NCI-H1092 treated with DMSO at 0.1 percent for 48 hours (cell line): ENCODE results near the gene CDRT15.
"Not testable (repeated sequence)": the region's sequence is repeated elsewhere in the genome, so short reads cannot be mapped to it uniquely, and the experiment has no call there.

Experiments used
- DNase-seq: peaks from one replicate; lab custom pipeline; 2025; lab: John Stamatoyannopoulos, UW

CDRT15 gene

GRCh38 chr17:14236762-14237161 is at the start of gene CDRT15:
TSS of gene CDRT15 (minus strand) at chr17:14236862. CDS start at chr17:14236833, 29 bp downstream.
- DNase-seq, result not testable (repeated sequence)

DNA sequence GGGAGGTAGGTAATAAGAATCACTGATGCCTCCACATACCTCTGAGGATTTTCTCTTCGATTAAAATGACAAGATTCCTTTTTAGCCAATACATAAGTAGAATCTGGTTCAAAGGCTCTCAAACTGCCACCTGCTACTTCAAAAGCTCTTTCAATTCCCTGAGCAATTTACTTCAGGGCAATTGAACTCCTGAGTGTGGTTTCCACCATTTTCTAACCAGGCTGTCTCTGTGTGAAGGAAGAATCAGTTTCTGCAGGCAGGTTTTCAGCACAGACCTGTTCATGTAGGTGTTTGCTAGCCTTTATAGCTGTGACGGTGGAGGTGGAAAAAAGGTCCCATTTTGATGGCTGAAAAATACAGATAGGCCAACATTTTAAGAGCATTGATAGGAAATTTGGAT is 46.1 kb upstream of the CDRT15 start:
- no peak for DNase-seq

- no peak for DNase-seq
Observed at GRCh38 chr17:14281530-14281929, 44.9 kb upstream of the CDRT15 start.

- no peak for DNase-seq
Observed at GRCh38 chr17:14276535-14277250, 40.0 kb upstream of the CDRT15 start.

DNA sequence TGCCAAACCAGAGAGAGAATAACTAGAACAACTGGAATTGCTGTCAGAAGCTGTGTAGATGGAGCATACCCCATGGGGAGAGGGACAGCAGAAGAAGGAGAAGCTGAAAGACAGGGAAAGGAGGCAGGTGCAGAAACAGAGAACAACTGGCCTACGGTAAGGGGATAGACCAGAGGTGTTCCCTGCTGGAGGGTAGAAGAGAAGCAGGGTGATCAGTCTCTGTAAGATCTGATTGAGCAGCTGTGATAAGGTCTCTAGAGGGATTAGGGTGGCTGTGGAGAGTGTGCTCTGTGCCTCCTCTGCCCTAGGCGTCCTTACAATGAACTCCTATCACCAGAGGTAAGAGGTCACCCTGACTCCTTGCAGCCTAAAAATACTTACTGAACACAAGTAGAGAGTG is 33.8 kb upstream of the CDRT15 start:
- no peak for DNase-seq

- DNase-seq, result no peak
Observed at GRCh38 chr17:14269473-14269872, 32.8 kb upstream of the CDRT15 start.

GRCh38 chr17:14268264-14268663 is 31.6 kb upstream of the CDRT15 start:
- no peak for DNase-seq

- no peak for DNase-seq
Observed at GRCh38 chr17:14261406-14261805, 24.7 kb upstream of the CDRT15 start.

DNA sequence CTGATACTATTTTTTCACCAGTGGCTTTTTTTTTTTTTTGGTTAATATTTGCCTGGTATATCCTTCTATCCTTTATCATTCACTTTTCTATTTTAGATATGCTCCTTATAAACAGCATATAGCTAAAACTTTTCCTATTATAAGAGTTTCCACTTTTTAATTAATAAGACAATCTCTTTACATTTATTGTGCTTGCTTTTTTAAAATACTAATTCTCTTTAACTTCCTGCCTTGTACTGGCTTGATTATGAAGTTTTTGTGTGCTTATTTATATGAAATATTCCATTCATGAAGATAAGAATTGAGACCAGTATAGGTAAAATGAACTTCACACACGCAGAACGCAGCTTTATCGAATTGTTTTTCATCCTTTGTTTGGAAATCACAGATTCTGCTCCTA is 9.0 kb upstream of the CDRT15 start:
- no peak for DNase-seq

- DNase-seq, result no peak
Observed at GRCh38 chr17:14245002-14245401, 8.3 kb upstream of the CDRT15 start.

- not testable (repeated sequence) for DNase-seq
Observed at GRCh38 chr17:14239271-14239670, 2.6 kb upstream of the CDRT15 start.

GRCh38 chr17:14236032-14236431 is 630 bp downstream of the CDRT15 start:
- DNase-seq, result not testable (repeated sequence)

- not testable (repeated sequence) for DNase-seq
Observed at GRCh38 chr17:14235047-14235446, 1.6 kb downstream of the CDRT15 start.

- not testable (repeated sequence) for DNase-seq
Observed at GRCh38 chr17:14231187-14231586, 5.5 kb downstream of the CDRT15 start.

GRCh38 chr17:14228903-14229302 is 7.8 kb downstream of the CDRT15 start:
- no peak for DNase-seq

GRCh38 chr17:14227052-14227451 is 9.6 kb downstream of the CDRT15 start:
- no peak for DNase-seq

DNA sequence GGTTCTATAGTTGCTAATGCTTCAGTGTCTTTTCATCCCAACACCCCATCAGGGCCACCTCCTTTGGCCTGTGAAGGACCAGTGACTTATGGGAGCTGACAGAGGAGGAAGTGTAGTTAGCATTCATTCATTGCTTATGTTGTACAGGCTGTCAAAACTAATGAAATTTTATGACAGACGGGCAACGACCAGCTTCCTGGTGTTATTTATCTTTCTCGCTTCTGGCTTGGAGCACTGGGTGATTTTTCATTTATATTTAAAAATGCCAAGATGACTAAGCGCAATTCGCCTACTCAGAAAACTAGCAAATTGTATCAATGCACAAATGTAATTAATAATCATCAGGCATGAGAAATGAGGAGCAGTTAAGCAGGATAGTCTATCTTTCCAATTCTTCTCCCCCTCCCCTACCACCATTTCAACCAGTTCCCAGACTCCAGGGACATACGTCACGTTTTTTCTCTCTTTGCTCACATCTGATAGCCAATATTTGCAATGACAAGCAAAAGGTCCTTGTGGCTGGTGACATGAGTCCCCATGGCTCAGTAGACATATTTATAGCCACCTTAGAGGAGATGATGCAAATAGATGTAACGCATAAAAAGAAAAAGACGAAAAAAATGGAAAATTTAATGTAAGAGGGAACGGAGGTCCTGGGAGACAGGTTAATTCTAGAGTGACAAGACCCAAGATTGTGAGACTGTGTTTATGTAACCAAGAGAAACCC is 11.2 kb downstream of the CDRT15 start:
- no peak for DNase-seq

- no peak for DNase-seq
Observed at GRCh38 chr17:14222611-14223010, 14.1 kb downstream of the CDRT15 start.

DNA sequence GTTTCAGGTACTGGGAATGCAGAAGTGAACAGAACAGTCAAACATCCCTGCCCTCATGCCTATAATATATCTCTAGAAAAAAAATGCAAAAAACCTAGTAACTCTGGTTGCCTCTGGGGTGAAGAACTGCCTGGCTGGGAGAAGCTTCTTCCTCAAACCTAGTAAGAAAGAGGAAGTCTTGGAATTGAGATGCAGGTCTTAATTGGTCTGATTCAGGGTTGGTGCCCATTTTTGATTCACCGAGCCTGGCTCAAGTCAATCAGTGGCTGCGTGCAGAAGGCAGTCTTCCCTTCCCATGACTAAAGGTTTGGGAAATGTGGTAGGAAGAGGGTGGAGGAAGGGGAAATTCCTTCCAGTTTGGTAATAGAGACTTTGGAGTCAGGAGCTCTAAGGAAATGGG is 22.4 kb downstream of the CDRT15 start:
- no peak for DNase-seq

GRCh38 chr17:14212401-14212800 is 24.3 kb downstream of the CDRT15 start:
- DNase-seq, result no peak

- DNase-seq, result no peak
Observed at GRCh38 chr17:14211801-14212200, 24.9 kb downstream of the CDRT15 start.

DNA sequence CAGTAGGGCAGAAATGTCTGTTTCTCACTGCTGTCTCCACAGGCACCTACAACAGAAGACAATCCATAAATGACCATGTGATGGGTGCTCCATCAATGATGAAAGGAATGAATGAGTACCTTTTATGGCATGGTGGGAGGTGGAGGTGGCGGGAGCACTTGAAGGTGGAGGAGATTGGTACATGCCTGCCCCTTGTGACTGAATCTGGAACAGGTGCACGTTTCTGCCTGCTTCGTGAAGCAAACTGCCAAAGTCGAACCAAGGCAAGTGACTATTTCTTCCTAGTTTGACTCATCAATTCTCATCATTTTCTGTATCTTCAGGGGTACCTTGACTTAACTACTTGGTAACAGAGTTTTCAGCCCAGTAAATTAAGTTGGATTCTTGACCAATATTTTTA is 25.4 kb downstream of the CDRT15 start:
- no peak for DNase-seq

DNA sequence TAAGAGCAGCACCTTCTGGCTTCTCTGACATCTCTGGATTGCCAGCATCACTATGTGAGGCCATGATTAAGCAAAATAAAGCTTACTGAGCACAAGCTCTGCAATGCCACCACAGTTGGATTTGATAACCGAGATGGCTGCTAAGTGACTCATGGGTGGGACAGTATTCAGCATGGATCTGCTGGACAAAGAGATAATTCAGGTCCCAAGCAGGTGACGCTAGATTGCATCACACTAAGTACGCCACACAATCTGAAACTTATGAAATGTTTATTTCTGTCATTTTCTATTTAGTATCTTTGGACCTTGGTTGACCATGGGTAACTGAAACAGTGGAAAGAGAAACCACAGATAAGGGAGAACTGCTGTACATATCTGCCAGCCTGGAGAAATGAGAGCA is 27.4 kb downstream of the CDRT15 start:
- DNase-seq, result no peak

DNA sequence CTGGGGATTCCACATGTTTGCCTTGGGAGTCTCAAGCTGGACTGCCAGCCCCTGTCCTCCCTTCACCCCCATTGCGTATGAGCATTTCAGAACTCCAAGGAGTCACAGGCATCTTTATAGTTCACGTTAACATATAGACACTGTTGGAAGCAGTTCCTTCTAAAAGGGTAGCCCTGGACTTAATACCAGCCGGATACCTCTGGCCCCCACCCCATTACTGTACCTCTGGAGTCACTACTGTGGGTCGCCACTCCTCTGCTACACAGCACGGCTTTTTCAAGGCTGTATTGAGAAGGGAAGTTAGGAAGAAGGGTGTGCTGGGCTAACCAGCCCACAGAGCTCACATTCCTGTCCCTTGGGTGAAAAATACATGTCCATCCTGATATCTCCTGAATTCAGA is 28.9 kb downstream of the CDRT15 start:
- DNase-seq, result no peak
